GM12878 (cell line): ENCODE results near the gene LACTBL1. TPM values are rescaled to one million over a fixed set of nuclear protein-coding genes. Genes with fewer than 3 reads are reported as not detected.

Experiments used
- ATF2 ChIP-seq: IDR thresholded peaks from 2 replicates; pipeline ENCODE4 v1.6.1; 2012; ENCODE audit warnings: low read length, inconsistent platforms
- ATF3 ChIP-seq: IDR thresholded peaks from 2 replicates; pipeline ENCODE4 v1.6.1; 2011; ENCODE audit warnings: low read depth, mild to moderate bottlenecking, low read length, moderate library complexity, borderline replicate concordance; ENCODE audit errors: extremely low read depth
- CBX3 ChIP-seq: fragments of 200-600 bp; sonication (generic); IDR thresholded peaks from 2 replicates; pipeline ENCODE4 v1.6.1; 2016; ENCODE audit warnings: low read depth, borderline replicate concordance
- E4F1 ChIP-seq: fragments of 450-650 bp; IDR thresholded peaks from 2 replicates; pipeline ENCODE4 v1.6.1; 2018; ENCODE audit warnings: borderline replicate concordance, mild to moderate bottlenecking; ENCODE audit not compliant: partially characterized antibody
- KAT2A ChIP-seq: conservative IDR thresholded peaks from 2 replicates; pipeline ENCODE4 v1.6.1; 2011; ENCODE audit warnings: low read depth, low read length; ENCODE audit not compliant: control insufficient read depth
- NKRF ChIP-seq: fragments of 450-650 bp; conservative IDR thresholded peaks from 2 replicates; pipeline ENCODE4 v1.6.1; 2017; ENCODE audit warnings: mild to moderate bottlenecking, moderate library complexity
- NR2C1 ChIP-seq: fragments of 450-650 bp; IDR thresholded peaks from 2 replicates; pipeline ENCODE4 v1.6.1; 2017; ENCODE audit warnings: antibody characterized with exemption, mild to moderate bottlenecking, moderate library complexity
- PAX8 ChIP-seq: fragments of 450-650 bp; IDR thresholded peaks from 2 replicates; pipeline ENCODE4 v1.6.1; 2017; ENCODE audit warnings: mild to moderate bottlenecking, moderate library complexity
- RAD51 ChIP-seq: fragments of 450-650 bp; IDR thresholded peaks from 2 replicates; pipeline ENCODE4 v1.6.1; 2016; ENCODE audit warnings: moderate library complexity, mild to moderate bottlenecking, inconsistent platforms
- RBBP5 ChIP-seq: fragments of 200-600 bp; sonication (generic); conservative IDR thresholded peaks from 2 replicates; pipeline ENCODE4 v1.6.1; 2016
- SPI1 ChIP-seq: IDR thresholded peaks from 2 replicates; pipeline ENCODE4 v1.6.1; 2011; ENCODE audit warnings: low read depth, mild to moderate bottlenecking, low read length, moderate library complexity, borderline replicate concordance; ENCODE audit not compliant: insufficient read depth
- TBL1XR1 ChIP-seq: IDR thresholded peaks from 2 replicates; pipeline ENCODE4 v1.6.1; 2012; ENCODE audit warnings: low read depth, low read length, improper control_type of control experiment
- ZNF24 ChIP-seq: fragments of 450-650 bp; IDR thresholded peaks from 2 replicates; pipeline ENCODE4 v1.6.1; 2017; ENCODE audit warnings: antibody characterized with exemption, mild to moderate bottlenecking
- ZNF384 ChIP-seq: IDR thresholded peaks from 2 replicates; pipeline ENCODE4 v1.6.1; 2012; ENCODE audit warnings: low read depth, mild to moderate bottlenecking, low read length, improper control_type of control experiment, borderline replicate concordance
- ZNF687 ChIP-seq: fragments of 450-650 bp; IDR thresholded peaks from 2 replicates; pipeline ENCODE4 v1.6.1; 2017; ENCODE audit warnings: mild to moderate bottlenecking, moderate library complexity
- polyA plus RNA-seq, 11 experiments: library from polyadenylated mRNA; depleted of rRNA in 4 of 11; unstranded in 6 of 11; stranded (reverse) in 5 of 11; fragments of >200 nt; fragmentation: Nextera tagmentation in 4 of 11; fragmentation: Illumina TruSeq in 1 of 11; extraction: Ambion mirVana in 4 of 11; extraction: Trizol in 1 of 11; gene quantifications; 1 replicate in 1 of 11; 2 replicates in 10 of 11; pipeline versions ENCODE4 v1.2.1 to v1.2.3, GENCODE V29; 2011 to 2016; ENCODE audit warnings: inconsistent platforms in 2 of 11, missing spikeins in 2 of 11, low read depth in 1 of 11
- total RNA-seq, 4 experiments: library from RNA; depleted of rRNA in 3 of 4; stranded (reverse); fragments of >200 nt in 3 of 4; fragmentation: Illumina TruSeq in 1 of 4; extraction: Trizol in 1 of 4; gene quantifications; 2 replicates each; pipeline versions ENCODE4 v1.2.1 to v1.2.3, GENCODE V29; 2013 to 2021

LACTBL1 gene
- total and polyA plus RNA-seq, 10 of the 15 experiments (the other 5 are each of a cell fraction or from before 2014, with no cell fraction given) = 0.08 TPM; not detected in 9

- no peak for TF ChIP-seq ATF3
- peak; percentile 74; the same call in 1 of the 2 replicates for TF ChIP-seq ZNF687
- TF ChIP-seq NKRF = peak; percentile 77
- TF ChIP-seq NR2C1 = peak; percentile 82
- TF ChIP-seq ZNF24 = peak; percentile 85
- TF ChIP-seq TBL1XR1 = peak; percentile 79; the same call in 1 of the 2 replicates
- no peak for TF ChIP-seq CBX3
- TF ChIP-seq PAX8 = no peak
- TF ChIP-seq RAD51 = no peak
- no peak; the same call in 1 of the 2 replicates for TF ChIP-seq ZNF384
- TF ChIP-seq SPI1 = no peak
- TF ChIP-seq ATF2 = no peak
- TF ChIP-seq RBBP5 = no peak
- no peak for TF ChIP-seq E4F1
- no peak for TF ChIP-seq KAT2A
Observed at GRCh38 chr1:23019094-23019862, 46.6 kb upstream of the LACTBL1 start, which contains the start of gene KDM1A (continued).
